ENCODE results near the gene PNPLA1.

- TF ChIP-seq TCF4 (CRISPR knock-in tag; IDR thresholded peaks at IDR 0.05; ENCODE audit: borderline replicate concordance), result no peak
- no peak for TF ChIP-seq BACH2 (CRISPR knock-in tag; IDR thresholded peaks at IDR 0.05; ENCODE audit: borderline replicate concordance)
- TF ChIP-seq ZFP30 (CRISPR knock-in tag; IDR thresholded peaks at IDR 0.05), result no peak
- TF ChIP-seq RARB (CRISPR knock-in tag; IDR thresholded peaks at IDR 0.05), result no peak
- TF ChIP-seq ZNF565 (CRISPR knock-in tag; conservative IDR thresholded peaks at IDR 0.05; ENCODE audit: low read depth), result no peak
- no peak for TF ChIP-seq CREB5 (CRISPR knock-in tag; IDR thresholded peaks at IDR 0.05; ENCODE audit: low read depth)
- TF ChIP-seq ARNTL (CRISPR knock-in tag; IDR thresholded peaks at IDR 0.05; ENCODE audit: borderline replicate concordance, low read depth), result no peak
- TF ChIP-seq ISL1 (CRISPR knock-in tag; IDR thresholded peaks at IDR 0.05), result no peak
Observed at GRCh38 chr6:36315921-36316320, 46.1 kb downstream of the PNPLA1 start.
